Calu3 (cell line): Measurements from ENCODE around the gene ZBTB21. TPM values are rescaled to one million over a fixed set of nuclear protein-coding genes. Genes with fewer than 3 reads are reported as not detected.

Source experiments
- BruUV-seq: library from RNA; stranded (reverse); fragments of 400-500 nt; replicated peaks from 2 replicates; lab custom pipeline; 2021; lab: Mats Ljungman, UMichigan
- CTCF ChIA-PET: fragments of 300-600 bp; sonication (Branson Sonifier 250); formaldehyde crosslinking; loops from one replicate; lab custom pipeline; 2022; ENCODE audit warnings: antibody characterized with exemption; lab: Charles Lee
- DNase-seq: peaks from one replicate; pipeline ENCODE4 v3.0.0; 2022
- H3K27ac Mint-ChIP-seq: one replicate; pipeline ENCODE4 v1.8.0; 2022; ENCODE audit warnings: mixed read lengths; ENCODE audit not compliant: unreplicated experiment
- H3K27me3 Mint-ChIP-seq: one replicate; pipeline ENCODE4 v1.8.0; 2022; ENCODE audit warnings: mixed read lengths; ENCODE audit not compliant: unreplicated experiment
- H3K36me3 Mint-ChIP-seq: one replicate; pipeline ENCODE4 v1.8.0; 2022; ENCODE audit warnings: mild to moderate bottlenecking, moderate library complexity, mixed read lengths; ENCODE audit not compliant: insufficient read depth, unreplicated experiment
- H3K4me1 Mint-ChIP-seq: one replicate; pipeline ENCODE4 v1.8.0; 2022; ENCODE audit warnings: mild to moderate bottlenecking, low read depth, mixed read lengths; ENCODE audit not compliant: unreplicated experiment
- H3K4me3 Mint-ChIP-seq: one replicate; pipeline ENCODE4 v1.8.0; 2022; ENCODE audit warnings: mild to moderate bottlenecking, low read depth, moderate library complexity, mixed read lengths; ENCODE audit not compliant: unreplicated experiment
- H3K9me3 Mint-ChIP-seq: one replicate; pipeline ENCODE4 v1.8.0; 2022; ENCODE audit warnings: low read depth, mixed read lengths; ENCODE audit not compliant: unreplicated experiment
- intact Hi-C: fragments of 100-400 bp; cut with micrococcal nuclease; formaldehyde crosslinking; loops from one replicate; pipeline ENCODE4 v1.10.0; 2022; ENCODE audit not compliant: unreplicated experiment
- total RNA-seq: library from RNA; stranded (reverse); gene quantifications from 2 replicates; pipeline ENCODE4 v1.2.3, GENCODE V29; 2022
- TF ChIP-seq, protein P1 (sequence below): fragments of 200-600 bp; IDR thresholded peaks from one replicate; pipeline ENCODE4 v1.8.0; 2022; ENCODE audit warnings: antibody characterized with exemption; ENCODE audit not compliant: unreplicated experiment

ZBTB21 gene
- total RNA-seq, 1 experiment from 2014 or later: 14.5 TPM

DNA sequence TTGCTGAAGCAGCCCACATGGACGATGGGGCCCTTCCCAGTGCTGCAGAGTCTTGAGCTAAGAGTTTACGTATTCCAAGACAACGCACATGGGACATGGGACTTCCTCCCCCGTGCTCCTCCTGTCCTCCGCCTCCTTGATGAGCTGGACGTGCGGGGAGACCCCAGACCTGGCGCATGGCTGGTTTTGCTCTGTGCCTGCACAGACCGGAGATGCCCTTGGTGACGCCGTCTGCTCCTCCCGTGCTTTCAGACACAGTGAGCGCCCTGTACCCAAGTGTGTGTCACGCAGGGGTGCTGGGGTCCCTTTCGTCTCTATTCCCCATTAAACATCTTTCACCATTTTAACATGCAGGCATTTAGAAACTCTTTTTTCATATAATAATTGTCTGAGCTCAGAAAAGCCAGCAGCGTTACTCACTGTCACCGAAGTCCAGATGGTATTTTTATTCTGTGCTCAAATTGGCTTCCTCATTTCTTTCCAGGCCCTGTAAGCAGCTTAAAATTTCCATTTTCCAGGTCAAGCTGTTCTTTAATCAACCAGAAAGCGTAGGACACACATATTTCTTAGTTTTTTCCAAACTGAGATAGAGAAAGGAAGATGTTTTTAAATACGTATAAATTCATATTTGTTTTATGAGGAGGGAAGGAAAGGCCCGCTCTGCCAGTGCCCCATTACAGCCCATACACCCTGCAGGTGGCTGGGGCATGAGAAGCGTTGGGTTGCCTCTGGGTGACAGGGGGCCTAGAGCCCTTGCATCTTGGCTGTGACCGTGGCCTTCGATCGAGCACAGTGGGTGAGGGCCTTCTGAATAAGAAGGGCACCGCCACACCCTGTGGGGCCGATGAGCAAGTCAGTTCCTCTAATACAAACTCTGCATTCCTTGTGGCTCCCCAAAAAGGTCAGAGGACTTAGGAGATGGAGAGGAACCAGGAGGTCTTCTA, 17.9 kb upstream of the ZBTB21 start:
- Mint-ChIP-seq H3K4me3 (no peak overlapping the region), H3K27ac (no peak overlapping the region), H3K36me3 (no peaks in the 10 kb centered on the region), H3K9me3 (no peaks in the 10 kb centered on the region), H3K27me3 (peaks cover 66% of the 10 kb centered on the region), H3K4me1 (no peaks in the 10 kb centered on the region)
- intact Hi-C loops: no loop called here
- no TSS peak for BruUV-seq
- DNase-seq: no peak
- TF ChIP-seq, protein P1, sequence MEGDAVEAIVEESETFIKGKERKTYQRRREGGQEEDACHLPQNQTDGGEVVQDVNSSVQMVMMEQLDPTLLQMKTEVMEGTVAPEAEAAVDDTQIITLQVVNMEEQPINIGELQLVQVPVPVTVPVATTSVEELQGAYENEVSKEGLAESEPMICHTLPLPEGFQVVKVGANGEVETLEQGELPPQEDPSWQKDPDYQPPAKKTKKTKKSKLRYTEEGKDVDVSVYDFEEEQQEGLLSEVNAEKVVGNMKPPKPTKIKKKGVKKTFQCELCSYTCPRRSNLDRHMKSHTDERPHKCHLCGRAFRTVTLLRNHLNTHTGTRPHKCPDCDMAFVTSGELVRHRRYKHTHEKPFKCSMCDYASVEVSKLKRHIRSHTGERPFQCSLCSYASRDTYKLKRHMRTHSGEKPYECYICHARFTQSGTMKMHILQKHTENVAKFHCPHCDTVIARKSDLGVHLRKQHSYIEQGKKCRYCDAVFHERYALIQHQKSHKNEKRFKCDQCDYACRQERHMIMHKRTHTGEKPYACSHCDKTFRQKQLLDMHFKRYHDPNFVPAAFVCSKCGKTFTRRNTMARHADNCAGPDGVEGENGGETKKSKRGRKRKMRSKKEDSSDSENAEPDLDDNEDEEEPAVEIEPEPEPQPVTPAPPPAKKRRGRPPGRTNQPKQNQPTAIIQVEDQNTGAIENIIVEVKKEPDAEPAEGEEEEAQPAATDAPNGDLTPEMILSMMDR: no peak
- CTCF ChIA-PET: interaction anchor here (1.1 kb wide), 1 partner anchor 17 kb away, joined by 3 read pairs; no protein-coding TSS in a partner anchor

DNA sequence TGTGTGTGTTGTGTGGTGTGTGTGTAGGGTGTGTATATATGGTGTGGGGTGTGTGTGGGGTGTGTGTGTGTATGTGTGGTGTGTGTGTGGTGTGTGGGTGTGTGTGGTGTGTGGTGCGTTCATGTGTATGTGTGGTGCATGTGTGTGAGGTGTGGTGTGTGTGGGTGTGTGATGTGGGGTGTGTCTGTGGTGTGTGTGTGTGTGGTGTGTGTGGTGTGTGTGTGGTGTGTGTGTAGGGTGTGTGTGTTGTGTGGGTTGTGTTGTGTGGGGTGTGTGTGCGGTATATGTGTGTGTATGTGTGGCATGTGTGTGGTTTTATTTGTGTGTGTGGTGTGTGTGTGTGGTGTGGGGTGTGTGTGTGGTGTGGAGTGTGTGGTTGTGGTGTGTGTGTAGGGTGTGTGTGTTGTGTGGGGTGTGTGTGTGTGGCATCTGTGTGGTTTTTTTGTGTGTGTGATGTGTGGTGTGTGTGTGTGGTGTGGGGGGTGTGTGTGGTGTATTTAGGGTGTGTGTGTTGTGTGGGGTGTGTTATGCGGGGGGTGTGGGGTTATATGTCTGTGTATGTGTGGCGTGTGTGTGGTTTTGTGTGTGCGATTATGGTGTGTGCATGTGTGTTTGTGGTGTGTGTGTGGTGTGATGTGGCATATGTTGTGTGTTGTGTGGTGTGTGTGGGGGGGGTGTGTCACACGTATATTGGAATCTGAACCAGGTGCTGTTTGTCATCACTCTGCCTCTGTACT, 17.1 kb upstream of the ZBTB21 start:
- intact Hi-C loops: no loop called here

DNA sequence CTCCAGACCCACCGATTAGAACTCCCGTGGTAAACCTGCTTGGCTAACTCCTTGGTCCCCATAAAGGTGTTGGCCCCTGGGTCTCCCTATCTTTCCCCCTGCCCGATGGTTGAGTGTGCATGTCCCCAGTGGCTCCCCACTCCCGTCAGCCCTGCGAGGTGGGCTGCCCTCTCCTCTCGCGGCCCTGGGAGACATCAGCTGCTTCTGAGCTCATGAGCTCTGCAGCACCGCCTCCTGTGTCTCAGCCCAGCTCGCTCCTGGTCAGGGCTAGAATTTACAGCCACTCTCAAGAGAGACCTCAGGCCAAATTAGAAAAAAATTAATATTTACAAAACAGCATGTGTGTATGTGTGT, 15.9 kb upstream of the ZBTB21 start:
- Mint-ChIP-seq H3K27ac (no peak overlapping the region), H3K4me1 (no peaks in the 10 kb centered on the region)

More for the DNA sequence above, 17.1 kb upstream of the ZBTB21 start:
- Mint-ChIP-seq H3K36me3 (no peaks in the 10 kb centered on the region), H3K27me3 (peaks cover 75% of the 10 kb centered on the region), H3K27ac (no peak overlapping the region), H3K4me1 (no peaks in the 10 kb centered on the region), H3K9me3 (no peaks in the 10 kb centered on the region), H3K4me3 (no peak overlapping the region)
- DNase-seq: no peak
- BruUV-seq: no TSS peak
- TF ChIP-seq, protein P1: no peak
- CTCF ChIA-PET: no interaction called here

DNA sequence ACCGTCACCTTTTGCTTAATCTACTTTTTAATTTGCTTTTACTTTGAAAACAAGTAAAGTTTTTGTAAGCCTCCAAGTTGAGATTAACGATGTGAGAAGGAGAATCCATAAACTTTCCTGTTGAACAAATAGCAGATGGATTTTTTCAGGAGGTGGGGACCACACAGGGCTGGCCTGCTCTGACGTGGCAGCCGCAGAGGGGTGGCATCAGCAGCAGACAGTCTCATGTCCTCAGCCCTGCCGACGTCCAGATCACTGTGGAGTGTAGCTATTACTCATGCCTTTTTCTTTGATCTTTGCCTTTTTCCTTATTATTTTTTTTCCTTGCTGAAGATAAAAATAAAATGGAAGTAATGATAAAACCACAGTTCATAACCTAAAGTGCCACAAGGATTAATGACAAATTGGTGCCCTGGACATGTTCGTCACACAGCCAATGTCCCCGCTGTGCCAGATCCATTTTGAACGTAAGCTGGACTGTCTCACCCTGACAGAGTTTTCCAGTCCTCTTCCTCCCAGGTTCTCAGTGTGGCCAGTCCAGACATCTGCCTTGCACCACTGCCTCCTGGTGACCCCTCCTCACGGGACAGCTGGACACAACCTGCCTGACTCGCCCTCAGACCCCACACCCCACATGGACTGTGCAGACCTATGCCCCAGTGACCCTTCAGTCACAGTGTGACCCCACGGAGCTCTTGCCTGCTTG, 15.4 kb upstream of the ZBTB21 start:
- Mint-ChIP-seq H3K27me3 (peaks cover 79% of the 10 kb centered on the region), H3K27ac (no peak overlapping the region), H3K4me3 (no peak overlapping the region), H3K4me1 (no peaks in the 10 kb centered on the region), H3K36me3 (no peaks in the 10 kb centered on the region), H3K9me3 (no peaks in the 10 kb centered on the region)
- CTCF ChIA-PET: no interaction called here
- DNase-seq: no peak
- intact Hi-C loops: no loop called here
- TF ChIP-seq, protein P1: no peak
- BruUV-seq: no TSS peak

More for the DNA sequence above, 15.9 kb upstream of the ZBTB21 start:
- DNase-seq: no peak
- CTCF ChIA-PET: no interaction called here
- BruUV-seq: no TSS peak
- Mint-ChIP-seq H3K4me3 (no peak overlapping the region), H3K27me3 (peaks cover 79% of the 10 kb centered on the region), H3K9me3 (no peaks in the 10 kb centered on the region), H3K36me3 (no peaks in the 10 kb centered on the region)
- intact Hi-C loops: no loop called here
- TF ChIP-seq, protein P1: no peak
